PFSK-1 (cell line): ENCODE measurements around the gene KITLG. TPM values are rescaled to one million over a fixed set of nuclear protein-coding genes. Genes with fewer than 3 reads are reported as not detected.

Experiments used
- FOXP2 ChIP-seq: optimal IDR thresholded peaks from 2 replicates; pipeline ENCODE3; 2011; ENCODE audit warnings: borderline replicate concordance, control low read depth, inconsistent platforms; ENCODE audit not compliant: insufficient read depth; ENCODE audit errors: extremely low read length, extremely low read depth
- POLR2AphosphoS5 ChIP-seq: IDR thresholded peaks from 2 replicates; pipeline ENCODE4 v1.6.1; 2012; ENCODE audit warnings: low read depth, mild to moderate bottlenecking, control low read depth, low read length, moderate library complexity
- SIN3A ChIP-seq: IDR thresholded peaks from 2 replicates; pipeline ENCODE4 v1.6.1; 2012; ENCODE audit warnings: mild to moderate bottlenecking, low read length, moderate library complexity, borderline replicate concordance; ENCODE audit not compliant: insufficient read depth
- TAF1 ChIP-seq: IDR thresholded peaks from 2 replicates; pipeline ENCODE4 v1.6.1; 2012; ENCODE audit warnings: low read length, control low read depth, borderline replicate concordance; ENCODE audit not compliant: insufficient read depth
- polyA plus RNA-seq: library from polyadenylated mRNA; unstranded; fragments of >200 nt; gene quantifications from one replicate; pipeline ENCODE4 v1.2.1, GENCODE V29; 2012; ENCODE audit warnings: low read depth, missing spikeins; ENCODE audit not compliant: insufficient read length
- TF ChIP-seq, protein P1 (sequence below), 2 experiments: IDR thresholded peaks; 2 replicates each; pipeline versions ENCODE4 v1.6.1 to v1.8.0; 2011 to 2012; ENCODE audit warnings: low read depth in 2 of 2, low read length in 2 of 2, control low read depth in 1 of 2, inconsistent platforms in 1 of 2, mild to moderate bottlenecking in 1 of 2, moderate library complexity in 1 of 2; ENCODE audit not compliant: insufficient read depth in 1 of 2

Gene KITLG, protein sequence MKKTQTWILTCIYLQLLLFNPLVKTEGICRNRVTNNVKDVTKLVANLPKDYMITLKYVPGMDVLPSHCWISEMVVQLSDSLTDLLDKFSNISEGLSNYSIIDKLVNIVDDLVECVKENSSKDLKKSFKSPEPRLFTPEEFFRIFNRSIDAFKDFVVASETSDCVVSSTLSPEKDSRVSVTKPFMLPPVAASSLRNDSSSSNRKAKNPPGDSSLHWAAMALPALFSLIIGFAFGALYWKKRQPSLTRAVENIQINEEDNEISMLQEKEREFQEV
- 6.9 TPM for polyA plus RNA-seq

DNA sequence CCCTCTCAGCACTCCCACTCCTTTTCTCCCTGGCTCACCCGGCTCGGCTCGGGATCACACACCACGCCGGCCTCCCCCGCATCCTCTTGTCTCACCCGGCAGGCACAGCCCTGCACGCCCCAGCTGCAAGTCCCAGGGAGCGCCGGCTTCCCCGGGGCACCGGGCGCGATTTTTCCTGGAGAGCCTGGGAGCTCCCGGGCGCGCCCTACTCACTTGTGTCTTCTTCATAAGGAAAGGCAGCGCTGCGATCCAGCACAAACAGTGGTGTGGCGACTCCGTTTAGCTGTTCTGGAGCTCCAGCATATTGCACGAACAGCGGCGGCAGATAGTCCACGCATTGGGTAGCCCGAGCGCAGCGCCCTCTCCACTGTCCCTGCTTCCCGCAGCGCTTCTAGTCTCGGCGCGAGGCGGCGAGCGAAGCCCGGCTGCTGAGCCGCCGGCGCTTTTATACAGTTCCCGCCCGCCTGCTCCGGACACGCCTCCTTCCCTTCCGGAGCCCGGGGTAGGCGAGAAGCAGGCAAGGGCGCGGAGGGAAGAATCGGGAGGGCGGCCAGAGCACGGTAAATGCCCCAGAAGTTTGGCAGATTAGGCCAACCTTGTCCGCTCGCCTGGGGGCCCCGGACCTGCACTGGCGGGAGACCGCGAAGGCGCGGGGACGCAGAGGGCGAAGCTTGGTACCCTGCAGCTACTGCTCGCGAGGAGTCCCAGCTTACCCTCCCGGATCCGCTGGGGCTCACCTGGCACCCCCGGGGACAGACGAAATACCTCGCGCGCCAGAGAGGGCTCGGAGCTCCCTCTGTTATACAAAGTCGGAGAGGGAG lies at the start of gene KITLG:
TSS of gene KITLG (minus strand) at position 421 of the 821 bp plus-strand sequence. CDS start at position 228, 193 bp downstream.
- TF ChIP-seq TAF1 (peak; percentile 66; the same call in 1 of the 2 replicates), POLR2AphosphoS5 (peak; percentile 96), FOXP2 (peak; percentile 51), SIN3A (0 out of 2 replicates have a peak, but pooled peaks have one; percentile 13)
- TF ChIP-seq, protein P1, sequence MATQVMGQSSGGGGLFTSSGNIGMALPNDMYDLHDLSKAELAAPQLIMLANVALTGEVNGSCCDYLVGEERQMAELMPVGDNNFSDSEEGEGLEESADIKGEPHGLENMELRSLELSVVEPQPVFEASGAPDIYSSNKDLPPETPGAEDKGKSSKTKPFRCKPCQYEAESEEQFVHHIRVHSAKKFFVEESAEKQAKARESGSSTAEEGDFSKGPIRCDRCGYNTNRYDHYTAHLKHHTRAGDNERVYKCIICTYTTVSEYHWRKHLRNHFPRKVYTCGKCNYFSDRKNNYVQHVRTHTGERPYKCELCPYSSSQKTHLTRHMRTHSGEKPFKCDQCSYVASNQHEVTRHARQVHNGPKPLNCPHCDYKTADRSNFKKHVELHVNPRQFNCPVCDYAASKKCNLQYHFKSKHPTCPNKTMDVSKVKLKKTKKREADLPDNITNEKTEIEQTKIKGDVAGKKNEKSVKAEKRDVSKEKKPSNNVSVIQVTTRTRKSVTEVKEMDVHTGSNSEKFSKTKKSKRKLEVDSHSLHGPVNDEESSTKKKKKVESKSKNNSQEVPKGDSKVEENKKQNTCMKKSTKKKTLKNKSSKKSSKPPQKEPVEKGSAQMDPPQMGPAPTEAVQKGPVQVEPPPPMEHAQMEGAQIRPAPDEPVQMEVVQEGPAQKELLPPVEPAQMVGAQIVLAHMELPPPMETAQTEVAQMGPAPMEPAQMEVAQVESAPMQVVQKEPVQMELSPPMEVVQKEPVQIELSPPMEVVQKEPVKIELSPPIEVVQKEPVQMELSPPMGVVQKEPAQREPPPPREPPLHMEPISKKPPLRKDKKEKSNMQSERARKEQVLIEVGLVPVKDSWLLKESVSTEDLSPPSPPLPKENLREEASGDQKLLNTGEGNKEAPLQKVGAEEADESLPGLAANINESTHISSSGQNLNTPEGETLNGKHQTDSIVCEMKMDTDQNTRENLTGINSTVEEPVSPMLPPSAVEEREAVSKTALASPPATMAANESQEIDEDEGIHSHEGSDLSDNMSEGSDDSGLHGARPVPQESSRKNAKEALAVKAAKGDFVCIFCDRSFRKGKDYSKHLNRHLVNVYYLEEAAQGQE (IDR thresholded peaks at IDR 0.05; ENCODE audit: insufficient read depth in 1 of 2, low read depth in 2 of 2, low read length in 2 of 2), result no peak

DNA sequence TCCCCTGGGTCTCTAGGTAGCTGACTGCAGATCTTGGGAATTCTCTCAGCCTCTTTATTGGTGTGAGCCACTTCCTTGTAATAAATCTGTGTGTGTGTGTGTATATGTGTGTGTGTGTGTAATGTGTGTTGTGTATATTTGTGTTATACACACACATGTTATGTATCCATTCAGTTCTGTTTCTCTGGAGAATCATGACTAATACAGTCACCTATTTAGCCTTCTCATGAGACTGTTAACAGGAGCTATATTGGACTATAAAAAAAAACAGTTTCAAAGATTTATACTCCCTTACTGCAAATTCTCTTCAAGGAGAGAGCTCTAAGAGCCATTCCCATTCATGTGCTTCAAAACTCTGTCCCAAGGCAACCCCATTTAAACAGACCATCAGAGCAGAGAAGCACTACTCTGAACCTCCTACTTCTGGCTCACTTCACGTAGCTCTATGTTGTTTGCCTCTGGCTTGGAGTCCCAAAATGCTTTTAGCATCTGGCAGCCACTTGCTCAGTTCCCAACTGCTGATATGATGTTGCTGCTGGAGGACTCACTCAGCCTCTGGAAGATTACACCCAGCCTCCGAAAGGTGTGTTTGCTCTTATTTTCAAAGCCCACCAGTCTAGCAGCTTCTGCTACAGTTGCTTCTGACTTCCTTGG lies 48.7 kb upstream of the KITLG start:
- no peak for TF ChIP-seq FOXP2
- no peak for TF ChIP-seq POLR2AphosphoS5
- no peak for TF ChIP-seq TAF1
- TF ChIP-seq, protein P1 (IDR thresholded peaks at IDR 0.05; ENCODE audit: insufficient read depth in 1 of 2, low read depth in 2 of 2, low read length in 2 of 2), result no peak
- no peak for TF ChIP-seq SIN3A

DNA sequence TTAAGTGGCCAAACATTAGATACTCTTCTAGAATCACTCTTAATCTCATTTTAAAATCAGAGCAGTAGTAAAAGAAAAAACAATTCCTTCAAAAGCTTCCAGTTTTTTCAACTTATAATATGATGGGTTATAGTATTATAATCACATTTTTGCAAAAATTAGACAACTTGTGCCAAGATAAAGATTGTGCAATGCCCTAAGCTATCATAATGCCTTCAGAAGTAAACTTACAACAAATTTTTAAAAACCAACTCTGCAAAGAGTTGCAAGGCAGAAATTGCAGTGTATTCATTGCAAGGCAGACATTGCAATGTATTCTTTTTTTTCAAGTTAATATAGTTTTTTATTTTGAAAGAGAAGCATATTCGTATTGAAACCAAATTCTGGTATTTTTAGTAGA lies 47.2 kb upstream of the KITLG start:
- no peak for TF ChIP-seq TAF1
- no peak for TF ChIP-seq FOXP2
- no peak for TF ChIP-seq POLR2AphosphoS5

DNA sequence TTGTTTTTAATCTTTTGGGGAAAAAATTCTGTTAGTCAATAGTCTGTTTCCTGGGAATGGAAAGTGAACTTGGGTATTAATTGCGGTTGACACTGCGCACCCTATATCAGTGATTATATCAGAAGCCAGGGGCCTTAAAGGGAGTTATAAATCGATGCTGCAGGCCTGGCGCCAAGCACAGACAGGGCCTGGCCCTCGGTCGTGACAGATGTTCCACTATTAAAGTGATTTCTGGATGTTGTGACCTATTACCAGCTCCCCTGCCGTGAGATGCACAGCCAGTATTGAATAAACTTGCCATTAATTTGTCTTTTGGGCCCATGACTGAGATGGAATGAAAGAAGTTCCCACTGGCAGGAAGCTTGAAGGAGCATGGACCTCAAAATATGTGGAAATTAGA lies 45.1 kb upstream of the KITLG start:
- TF ChIP-seq TAF1 (no peak), SIN3A (no peak), FOXP2 (no peak), POLR2AphosphoS5 (no peak)
- TF ChIP-seq, protein P1 (IDR thresholded peaks at IDR 0.05; ENCODE audit: insufficient read depth in 1 of 2, low read depth in 2 of 2, low read length in 2 of 2), result no peak

DNA sequence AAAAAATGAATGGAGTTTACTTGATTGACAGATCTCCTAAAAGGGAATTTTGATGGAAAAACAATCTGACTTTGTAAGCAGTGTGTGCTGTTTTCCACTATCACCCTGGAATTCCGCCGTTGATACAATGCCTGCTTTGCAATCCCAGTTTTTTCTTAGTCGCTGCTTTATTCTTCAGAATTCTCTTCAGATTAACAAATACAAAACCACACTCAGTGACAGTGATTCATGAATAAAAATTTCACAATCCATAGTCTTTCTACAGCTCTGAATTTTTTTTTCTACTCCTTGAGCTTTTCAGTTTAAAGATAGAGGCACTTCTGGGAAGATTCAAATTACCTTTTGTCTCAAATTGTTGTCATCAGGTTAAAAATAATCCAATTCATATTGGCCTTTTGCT lies 44.6 kb upstream of the KITLG start:
- TF ChIP-seq FOXP2 (no peak), TAF1 (no peak), SIN3A (no peak), POLR2AphosphoS5 (no peak)
- TF ChIP-seq, protein P1 (IDR thresholded peaks at IDR 0.05; ENCODE audit: insufficient read depth in 1 of 2, low read depth in 2 of 2, low read length in 2 of 2), result no peak
